PFSK-1 (cell line): ENCODE results near the gene KCNMA1.

Source experiments
- POLR2AphosphoS5 ChIP-seq: IDR thresholded peaks from 2 replicates; pipeline ENCODE4 v1.6.1; 2012; ENCODE audit warnings: low read depth, mild to moderate bottlenecking, control low read depth, low read length, moderate library complexity
- SIN3A ChIP-seq: IDR thresholded peaks from 2 replicates; pipeline ENCODE4 v1.6.1; 2012; ENCODE audit warnings: mild to moderate bottlenecking, low read length, moderate library complexity, borderline replicate concordance; ENCODE audit not compliant: insufficient read depth
- TAF1 ChIP-seq: IDR thresholded peaks from 2 replicates; pipeline ENCODE4 v1.6.1; 2012; ENCODE audit warnings: low read length, control low read depth, borderline replicate concordance; ENCODE audit not compliant: insufficient read depth
- TF ChIP-seq, protein P1 (sequence below), 2 experiments: IDR thresholded peaks; 2 replicates each; pipeline versions ENCODE4 v1.6.1 to v1.8.0; 2011 to 2012; ENCODE audit warnings: low read depth in 2 of 2, low read length in 2 of 2, control low read depth in 1 of 2, inconsistent platforms in 1 of 2, mild to moderate bottlenecking in 1 of 2, moderate library complexity in 1 of 2; ENCODE audit not compliant: insufficient read depth in 1 of 2

DNA sequence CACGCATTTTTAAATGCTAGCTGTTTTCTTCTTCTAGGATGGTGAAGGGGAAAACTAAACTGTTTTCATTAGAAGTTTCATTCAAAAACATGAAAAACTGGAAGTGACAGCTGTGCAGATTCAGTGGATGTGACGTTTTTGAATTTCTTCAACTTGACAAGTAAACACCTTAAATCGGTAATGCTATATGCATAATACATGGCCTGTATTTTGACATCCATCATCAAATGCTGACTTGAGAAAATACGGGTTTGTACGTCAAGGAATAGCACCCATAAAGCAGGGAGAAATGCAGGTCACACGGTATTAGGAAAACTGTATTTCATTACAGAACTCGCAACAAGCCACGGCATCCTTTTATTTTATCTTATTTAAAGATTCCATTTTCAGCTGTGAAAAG, 720.5 kb downstream of the KCNMA1 start:
- TF ChIP-seq TAF1: no peak
- TF ChIP-seq POLR2AphosphoS5: no peak
- no peak for TF ChIP-seq SIN3A
- TF ChIP-seq, protein P1, sequence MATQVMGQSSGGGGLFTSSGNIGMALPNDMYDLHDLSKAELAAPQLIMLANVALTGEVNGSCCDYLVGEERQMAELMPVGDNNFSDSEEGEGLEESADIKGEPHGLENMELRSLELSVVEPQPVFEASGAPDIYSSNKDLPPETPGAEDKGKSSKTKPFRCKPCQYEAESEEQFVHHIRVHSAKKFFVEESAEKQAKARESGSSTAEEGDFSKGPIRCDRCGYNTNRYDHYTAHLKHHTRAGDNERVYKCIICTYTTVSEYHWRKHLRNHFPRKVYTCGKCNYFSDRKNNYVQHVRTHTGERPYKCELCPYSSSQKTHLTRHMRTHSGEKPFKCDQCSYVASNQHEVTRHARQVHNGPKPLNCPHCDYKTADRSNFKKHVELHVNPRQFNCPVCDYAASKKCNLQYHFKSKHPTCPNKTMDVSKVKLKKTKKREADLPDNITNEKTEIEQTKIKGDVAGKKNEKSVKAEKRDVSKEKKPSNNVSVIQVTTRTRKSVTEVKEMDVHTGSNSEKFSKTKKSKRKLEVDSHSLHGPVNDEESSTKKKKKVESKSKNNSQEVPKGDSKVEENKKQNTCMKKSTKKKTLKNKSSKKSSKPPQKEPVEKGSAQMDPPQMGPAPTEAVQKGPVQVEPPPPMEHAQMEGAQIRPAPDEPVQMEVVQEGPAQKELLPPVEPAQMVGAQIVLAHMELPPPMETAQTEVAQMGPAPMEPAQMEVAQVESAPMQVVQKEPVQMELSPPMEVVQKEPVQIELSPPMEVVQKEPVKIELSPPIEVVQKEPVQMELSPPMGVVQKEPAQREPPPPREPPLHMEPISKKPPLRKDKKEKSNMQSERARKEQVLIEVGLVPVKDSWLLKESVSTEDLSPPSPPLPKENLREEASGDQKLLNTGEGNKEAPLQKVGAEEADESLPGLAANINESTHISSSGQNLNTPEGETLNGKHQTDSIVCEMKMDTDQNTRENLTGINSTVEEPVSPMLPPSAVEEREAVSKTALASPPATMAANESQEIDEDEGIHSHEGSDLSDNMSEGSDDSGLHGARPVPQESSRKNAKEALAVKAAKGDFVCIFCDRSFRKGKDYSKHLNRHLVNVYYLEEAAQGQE (IDR thresholded peaks at IDR 0.05; ENCODE audit: insufficient read depth in 1 of 2, low read depth in 2 of 2, low read length in 2 of 2): no peak
